Adrenal gland (tissue), 12 donors: ENCODE measurements around the gene CCDC33. TPM values are rescaled to one million over a fixed set of nuclear protein-coding genes. Genes with fewer than 3 reads are reported as not detected.

Experiments used
- DNase-seq, 7 donors: peaks; one replicate each; pipeline ENCODE4 v3.0.0-alpha.2; 2019 to 2020
- H3K27ac ChIP-seq, 5 donors: fragments of 200-600 bp; sonication (generic) in 4 of 5; 1 replicate in 3 of 5; 2 replicates in 2 of 5; pipeline versions ENCODE4 v1.5.1 to v1.8.0; 2016 to 2020; ENCODE audit warnings: mild to moderate bottlenecking in 1 of 5
- H3K27me3 ChIP-seq: fragments of 200-600 bp; 2 replicates; pipeline ENCODE4 v1.8.0; 2021
- H3K36me3 ChIP-seq, 2 donors: fragments of 200-600 bp; replicated peaks in 1 of 2; 1 replicate in 1 of 2; 2 replicates in 1 of 2; pipeline versions ENCODE4 v1.5.1 to v1.8.0; 2018 to 2022
- H3K4me1 ChIP-seq, 2 donors: fragments of 200-600 bp; replicated peaks in 1 of 2; 1 replicate in 1 of 2; 2 replicates in 1 of 2; pipeline versions ENCODE4 v1.5.1 to v1.8.0; 2018 to 2021
- H3K4me3 ChIP-seq, 4 donors: fragments of 200-600 bp; sonication (generic) in 3 of 4; one replicate each; pipeline ENCODE4 v1.5.1; 2016 to 2018
- H3K9me3 ChIP-seq, 3 donors: fragments of 200-600 bp; sonication (generic) in 1 of 3; replicated peaks in 1 of 3; 1 replicate in 2 of 3; 2 replicates in 1 of 3; pipeline versions ENCODE4 v1.5.1 to v1.8.0; 2016 to 2021
- POLR2A ChIP-seq, 2 donors: fragments of 450-650 bp; IDR thresholded peaks; one replicate each; pipeline ENCODE4 v1.6.1; 2017; ENCODE audit warnings: antibody characterized with exemption in 2 of 2, mild to moderate bottlenecking in 2 of 2, moderate library complexity in 1 of 2
- WGBS, 4 donors: extraction: QIAGEN DNeasy Blood & Tissue Kit in 2 of 4; methylation state at CpG; one replicate each; pipeline versions ENCODE4 v1.1.5 to v1.1.7; 2013 to 2017; 5-methylcytosine and 5-hydroxymethylcytosine counted together
- intact Hi-C, 2 donors: fragments of 100-400 bp; cut with DNase I; formaldehyde crosslinking; loops; one replicate each; pipeline versions ENCODE4 v1.14.1 to v1.15.0; 2022 to 2023
- polyA plus RNA-seq, 3 donors: library from polyadenylated mRNA; stranded (reverse); fragments of 200-250 nt in 2 of 3; fragments of 350-450 nt in 1 of 3; fragmentation: Illumina TruSeq in 1 of 3; extraction: RNeasy Lipid Tissue Mini Kit (QIAGEN cat#74804) in 1 of 3; gene quantifications; one replicate each; pipeline ENCODE4 v1.2.3, GENCODE V29; 2013 to 2014
- total RNA-seq, 9 donors: library from RNA; depleted of rRNA in 4 of 9; stranded (reverse); fragments of >200 nt in 4 of 9; fragments of 120-200 nt in 1 of 9; fragmentation: NEBNext Ultra II Directional in 1 of 9; extraction: Animal tissue kit (Norgen Biotek cat#: 25700) in 1 of 9; gene quantifications; one replicate each; pipeline versions ENCODE4 v1.1.0 to v1.2.4, GENCODE V29; 2013 to 2023
- TF ChIP-seq, protein P1 (sequence below), 6 experiments: fragments of 450-650 bp in 4 of 6; fragments of 200-600 bp in 2 of 6; sonication (generic) in 1 of 6; IDR thresholded peaks; 1 replicate in 5 of 6; 2 replicates in 1 of 6; pipeline versions ENCODE4 v1.5.1 to v1.8.0; 2016 to 2021; ENCODE audit warnings: antibody characterized with exemption in 6 of 6, mild to moderate bottlenecking in 2 of 6, moderate library complexity in 1 of 6
- donor health status: healthy with polysubstance abuse.
- donor health status: Bipolar disorder and iron deficiency.
- donor health status: DM: yes; HTN: yes; CAD: no.
- donor health status: DM: no; HTN: no; CAD: no.
- donor health status: DM: no; HTN: no; CAD: no.
- donor health status: DM: yes; HTN: yes; CAD: no.

The CCDC33 gene
- total and polyA plus RNA-seq, 12 donors, result 0.11 to 1.1 (median 0.30) TPM; not detected in 3

GRCh38 chr15:74374648-74375302, 138.6 kb downstream of the CCDC33 start:
- peak in 1 of 7 donors; percentile 66 for DNase-seq
- H3K36me3 ChIP-seq, result no peaks in the 10 kb centered on the region
- no peaks in the 10 kb centered on the region for H3K27me3 ChIP-seq
- H3K4me1 ChIP-seq, result peaks cover under 1 to 19% of the 10 kb centered on the region in 2 donors
- WGBS, 4 donors, result 26 to 37% (median 29%) methylated on average over 7 to 11 of the region's 11 CpGs
- no peaks in the 10 kb centered on the region for H3K9me3 ChIP-seq
- H3K27ac ChIP-seq, result no peak overlapping the region
- intact Hi-C loops, result loop anchor here in 1 of 2 donors (5.0 to 10.0 kb wide), 2 partner anchors 113 to 250 kb away; no protein-coding TSS in a partner anchor
- no peak for TF ChIP-seq POLR2A (IDR thresholded peaks at IDR 0.05)
- TF ChIP-seq, protein P1, sequence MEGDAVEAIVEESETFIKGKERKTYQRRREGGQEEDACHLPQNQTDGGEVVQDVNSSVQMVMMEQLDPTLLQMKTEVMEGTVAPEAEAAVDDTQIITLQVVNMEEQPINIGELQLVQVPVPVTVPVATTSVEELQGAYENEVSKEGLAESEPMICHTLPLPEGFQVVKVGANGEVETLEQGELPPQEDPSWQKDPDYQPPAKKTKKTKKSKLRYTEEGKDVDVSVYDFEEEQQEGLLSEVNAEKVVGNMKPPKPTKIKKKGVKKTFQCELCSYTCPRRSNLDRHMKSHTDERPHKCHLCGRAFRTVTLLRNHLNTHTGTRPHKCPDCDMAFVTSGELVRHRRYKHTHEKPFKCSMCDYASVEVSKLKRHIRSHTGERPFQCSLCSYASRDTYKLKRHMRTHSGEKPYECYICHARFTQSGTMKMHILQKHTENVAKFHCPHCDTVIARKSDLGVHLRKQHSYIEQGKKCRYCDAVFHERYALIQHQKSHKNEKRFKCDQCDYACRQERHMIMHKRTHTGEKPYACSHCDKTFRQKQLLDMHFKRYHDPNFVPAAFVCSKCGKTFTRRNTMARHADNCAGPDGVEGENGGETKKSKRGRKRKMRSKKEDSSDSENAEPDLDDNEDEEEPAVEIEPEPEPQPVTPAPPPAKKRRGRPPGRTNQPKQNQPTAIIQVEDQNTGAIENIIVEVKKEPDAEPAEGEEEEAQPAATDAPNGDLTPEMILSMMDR (IDR thresholded peaks at IDR 0.05), result no peak
- H3K4me3 ChIP-seq, result peak overlapping the region in 1 of 4 donors; percentile 71

GRCh38 chr15:74375303-74375693, 139.2 kb downstream of the CCDC33 start:
- no peak overlapping the region for H3K4me3 ChIP-seq
- intact Hi-C loops, result loop anchor here in 1 of 2 donors (5.0 to 10.0 kb wide), 2 partner anchors 112 to 250 kb away; no protein-coding TSS in a partner anchor
- H3K27ac ChIP-seq, result no peak overlapping the region
- H3K9me3 ChIP-seq, result no peaks in the 10 kb centered on the region
- H3K4me1 ChIP-seq, result peaks cover 0 to 19% of the 10 kb centered on the region in 2 donors
- WGBS, 4 donors, result 12 to 17% (median 16%) methylated on average over 7 to 9 of the region's 9 CpGs
- no peaks in the 10 kb centered on the region for H3K27me3 ChIP-seq
- TF ChIP-seq, protein P1 (IDR thresholded peaks at IDR 0.05), result peak; percentile 74 to 84 (median 76)
- TF ChIP-seq POLR2A (IDR thresholded peaks at IDR 0.05), result no peak
- no peaks in the 10 kb centered on the region for H3K36me3 ChIP-seq
- DNase-seq, result peak; percentile 78 to 94 (median 87)

GRCh38 chr15:74376226-74376625, 140.1 kb downstream of the CCDC33 start:
- Histone ChIP-seq H3K9me3 (no peaks in the 10 kb centered on the region), H3K27me3 (no peaks in the 10 kb centered on the region), H3K36me3 (no peaks in the 10 kb centered on the region), H3K4me1 (peaks cover 0 to 19% of the 10 kb centered on the region in 2 donors), H3K4me3 (no peak overlapping the region), H3K27ac (no peak overlapping the region)
- intact Hi-C loops, result loop anchor here in 1 of 2 donors (5.0 to 10.0 kb wide), 2 partner anchors 111 to 249 kb away; no protein-coding TSS in a partner anchor
- TF ChIP-seq, protein P1 (IDR thresholded peaks at IDR 0.05), result no peak
- TF ChIP-seq POLR2A (IDR thresholded peaks at IDR 0.05), result no peak
- no peak for DNase-seq
- WGBS, 4 donors, result 67 to 95% (median 76%) methylated on average over 1 of the region's 1 CpG; no CpG with 5 or more reads in 1 of the 4 donors

DNA sequence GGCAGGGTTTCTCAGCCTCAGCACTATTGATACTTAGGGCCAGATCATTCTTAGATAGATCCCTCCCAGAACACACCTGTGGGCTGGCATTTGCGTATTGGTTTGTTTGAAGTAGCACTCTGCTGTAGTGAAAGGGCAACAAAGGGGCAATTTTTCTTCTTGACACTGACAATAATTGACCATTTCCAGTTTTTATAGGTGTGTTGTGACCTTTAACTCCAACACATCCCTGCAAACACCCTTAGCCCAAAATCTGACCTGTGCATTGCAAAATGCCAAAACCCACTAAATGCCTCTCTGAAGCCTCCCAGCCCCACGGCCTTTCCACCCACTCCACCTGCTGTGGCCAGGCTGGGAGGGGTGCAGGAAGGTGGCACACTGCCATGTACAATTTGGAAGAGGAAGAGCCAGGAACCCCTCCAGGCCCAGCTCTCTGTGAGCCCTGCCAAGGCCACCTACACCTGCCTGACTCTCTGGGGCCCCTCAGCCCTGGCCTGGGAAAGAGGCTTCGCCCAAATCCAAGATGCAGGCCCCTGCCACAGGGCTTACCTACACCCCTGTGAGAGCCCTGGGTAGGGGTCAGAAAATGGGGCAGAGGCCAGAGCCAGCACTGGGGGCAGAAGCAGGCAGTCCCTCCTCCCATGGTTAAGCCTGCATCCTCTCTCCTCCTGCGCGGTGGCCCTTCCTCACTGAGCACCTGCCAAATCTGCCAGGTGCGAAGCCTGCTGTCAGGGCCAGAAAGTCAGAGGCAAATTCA, 140.9 kb downstream of the CCDC33 start:
- Histone ChIP-seq H3K9me3 (no peaks in the 10 kb centered on the region), H3K27ac (no peak overlapping the region), H3K36me3 (no peaks in the 10 kb centered on the region), H3K27me3 (no peaks in the 10 kb centered on the region), H3K4me1 (peaks cover 0 to 19% of the 10 kb centered on the region in 2 donors), H3K4me3 (no peak overlapping the region)
- TF ChIP-seq, protein P1 (IDR thresholded peaks at IDR 0.05), result no peak
- TF ChIP-seq POLR2A (IDR thresholded peaks at IDR 0.05), result no peak
- DNase-seq, result no peak
- intact Hi-C loops, result loop anchor here in 1 of 2 donors (5.0 to 10.0 kb wide), 2 partner anchors 110 to 248 kb away; no protein-coding TSS in a partner anchor
- WGBS, 4 donors, result 90 to 94% (median 91%) methylated on average over 2 to 6 of the region's 6 CpGs
